Endothelial cell (in vitro differentiated cells): ENCODE data around the gene DNASE1L3. TPM values are rescaled to one million over a fixed set of nuclear protein-coding genes. Genes with fewer than 3 reads are reported as not detected.

Experiments used
- DNase-seq: peaks from one replicate; pipeline ENCODE4 v3.0.0; 2021; ENCODE audit warnings: low spot score
- H3K27ac Mint-ChIP-seq: one replicate; pipeline ENCODE4 v1.8.0; 2021; ENCODE audit warnings: mixed read lengths, inconsistent platforms; ENCODE audit not compliant: unreplicated experiment
- H3K27me3 Mint-ChIP-seq: one replicate; pipeline ENCODE4 v1.8.0; 2021; ENCODE audit warnings: mild to moderate bottlenecking, moderate library complexity, mixed read lengths, inconsistent platforms; ENCODE audit not compliant: unreplicated experiment
- H3K36me3 Mint-ChIP-seq: one replicate; pipeline ENCODE4 v1.8.0; 2021; ENCODE audit warnings: mild to moderate bottlenecking, low read depth, mixed read lengths, inconsistent platforms; ENCODE audit not compliant: unreplicated experiment
- H3K4me1 Mint-ChIP-seq: one replicate; pipeline ENCODE4 v1.8.0; 2021; ENCODE audit warnings: mild to moderate bottlenecking, mixed read lengths, inconsistent platforms; ENCODE audit not compliant: unreplicated experiment
- H3K4me3 Mint-ChIP-seq: one replicate; pipeline ENCODE4 v1.8.0; 2021; ENCODE audit warnings: mild to moderate bottlenecking, mixed read lengths, inconsistent platforms; ENCODE audit not compliant: unreplicated experiment
- H3K9me3 Mint-ChIP-seq: one replicate; pipeline ENCODE4 v1.8.0; 2021; ENCODE audit warnings: mixed read lengths, inconsistent platforms; ENCODE audit not compliant: unreplicated experiment
- total RNA-seq: library from RNA; stranded (reverse); fragmentation: NEBNext Ultra II Directional; extraction: Animal tissue kit (Norgen Biotek cat#: 25700); gene quantifications from one replicate; pipeline ENCODE4 v1.2.1, GENCODE V29; 2021; ENCODE audit not compliant: unreplicated experiment
- TF ChIP-seq, protein P1 (sequence below): fragments of 200-600 bp; sonication (generic); IDR thresholded peaks from one replicate; pipeline ENCODE4 v1.5.0; 2021; ENCODE audit warnings: antibody characterized with exemption; ENCODE audit not compliant: unreplicated experiment

Gene DNASE1L3
- total RNA-seq, 1 donor from 2014 or later, result 1.6 TPM

DNA sequence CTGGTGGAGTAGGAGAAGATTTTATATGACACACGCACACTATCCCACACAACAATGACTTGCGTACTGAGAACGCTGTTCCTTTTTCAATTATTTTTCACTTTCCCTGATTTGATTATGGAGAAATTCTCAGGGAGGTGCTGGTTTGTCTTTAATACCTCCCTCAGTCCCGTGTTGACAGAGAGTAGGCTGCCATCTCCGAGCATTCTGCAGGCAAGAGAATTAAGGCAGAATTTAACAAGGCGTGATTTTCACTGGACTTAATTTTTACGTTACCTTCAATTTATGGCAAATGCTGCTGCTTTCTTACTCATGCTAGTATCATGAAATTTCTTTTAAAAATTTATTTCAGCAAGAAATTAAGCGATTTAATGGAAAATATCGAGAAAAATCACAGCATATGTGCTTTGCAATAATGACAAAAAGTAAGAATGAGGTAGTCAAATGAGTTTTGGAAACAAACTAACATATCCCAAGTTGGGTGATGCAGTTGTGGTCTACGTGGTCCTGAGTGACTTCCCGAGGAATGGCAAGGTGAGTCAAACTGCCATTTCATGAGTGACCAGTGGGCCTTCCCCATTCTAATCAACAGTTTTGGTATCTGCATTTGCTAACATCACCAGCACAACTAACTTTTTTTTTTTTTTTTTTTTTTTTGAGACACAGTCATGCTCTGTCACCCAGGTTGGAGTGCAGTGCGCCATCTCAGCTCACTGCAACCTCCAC is 16.9 kb downstream of the DNASE1L3 start:
- H3K4me3 Mint-ChIP-seq, result no peak overlapping the region
- TF ChIP-seq, protein P1, sequence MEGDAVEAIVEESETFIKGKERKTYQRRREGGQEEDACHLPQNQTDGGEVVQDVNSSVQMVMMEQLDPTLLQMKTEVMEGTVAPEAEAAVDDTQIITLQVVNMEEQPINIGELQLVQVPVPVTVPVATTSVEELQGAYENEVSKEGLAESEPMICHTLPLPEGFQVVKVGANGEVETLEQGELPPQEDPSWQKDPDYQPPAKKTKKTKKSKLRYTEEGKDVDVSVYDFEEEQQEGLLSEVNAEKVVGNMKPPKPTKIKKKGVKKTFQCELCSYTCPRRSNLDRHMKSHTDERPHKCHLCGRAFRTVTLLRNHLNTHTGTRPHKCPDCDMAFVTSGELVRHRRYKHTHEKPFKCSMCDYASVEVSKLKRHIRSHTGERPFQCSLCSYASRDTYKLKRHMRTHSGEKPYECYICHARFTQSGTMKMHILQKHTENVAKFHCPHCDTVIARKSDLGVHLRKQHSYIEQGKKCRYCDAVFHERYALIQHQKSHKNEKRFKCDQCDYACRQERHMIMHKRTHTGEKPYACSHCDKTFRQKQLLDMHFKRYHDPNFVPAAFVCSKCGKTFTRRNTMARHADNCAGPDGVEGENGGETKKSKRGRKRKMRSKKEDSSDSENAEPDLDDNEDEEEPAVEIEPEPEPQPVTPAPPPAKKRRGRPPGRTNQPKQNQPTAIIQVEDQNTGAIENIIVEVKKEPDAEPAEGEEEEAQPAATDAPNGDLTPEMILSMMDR, result no peak
- DNase-seq, result no peak
- peaks cover 4% of the 10 kb centered on the region for H3K27me3 Mint-ChIP-seq
- peaks cover 28% of the 10 kb centered on the region for H3K4me1 Mint-ChIP-seq
- H3K27ac Mint-ChIP-seq, result peak overlapping the region; percentile 30
- H3K36me3 Mint-ChIP-seq, result no peaks in the 10 kb centered on the region
- H3K9me3 Mint-ChIP-seq, result no peaks in the 10 kb centered on the region

DNA sequence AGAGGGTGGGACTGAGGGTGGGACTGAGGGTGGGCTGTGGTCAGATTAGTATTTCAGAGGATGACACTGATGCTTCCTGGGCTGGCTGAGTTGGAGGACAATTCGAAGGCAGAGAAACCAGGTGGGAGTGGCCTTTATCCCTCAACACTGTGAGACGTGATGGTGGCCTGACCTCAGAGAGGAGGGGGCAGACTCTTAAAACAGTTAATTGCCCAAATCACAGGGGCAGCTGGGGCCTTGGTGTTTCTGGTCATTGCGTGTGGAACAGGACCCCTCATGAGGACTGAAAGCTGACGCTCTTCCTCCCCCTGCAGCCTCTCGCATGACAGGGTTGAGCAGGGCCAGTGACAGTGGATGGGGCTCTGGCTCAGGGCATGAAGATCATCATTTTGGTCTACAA is 18.7 kb downstream of the DNASE1L3 start:
- no peak for DNase-seq
- Mint-ChIP-seq H3K4me3 (no peak overlapping the region), H3K27me3 (peaks cover 6% of the 10 kb centered on the region), H3K9me3 (no peaks in the 10 kb centered on the region), H3K27ac (no peak overlapping the region), H3K4me1 (peaks cover 21% of the 10 kb centered on the region), H3K36me3 (no peaks in the 10 kb centered on the region)
- TF ChIP-seq, protein P1, result no peak

DNA sequence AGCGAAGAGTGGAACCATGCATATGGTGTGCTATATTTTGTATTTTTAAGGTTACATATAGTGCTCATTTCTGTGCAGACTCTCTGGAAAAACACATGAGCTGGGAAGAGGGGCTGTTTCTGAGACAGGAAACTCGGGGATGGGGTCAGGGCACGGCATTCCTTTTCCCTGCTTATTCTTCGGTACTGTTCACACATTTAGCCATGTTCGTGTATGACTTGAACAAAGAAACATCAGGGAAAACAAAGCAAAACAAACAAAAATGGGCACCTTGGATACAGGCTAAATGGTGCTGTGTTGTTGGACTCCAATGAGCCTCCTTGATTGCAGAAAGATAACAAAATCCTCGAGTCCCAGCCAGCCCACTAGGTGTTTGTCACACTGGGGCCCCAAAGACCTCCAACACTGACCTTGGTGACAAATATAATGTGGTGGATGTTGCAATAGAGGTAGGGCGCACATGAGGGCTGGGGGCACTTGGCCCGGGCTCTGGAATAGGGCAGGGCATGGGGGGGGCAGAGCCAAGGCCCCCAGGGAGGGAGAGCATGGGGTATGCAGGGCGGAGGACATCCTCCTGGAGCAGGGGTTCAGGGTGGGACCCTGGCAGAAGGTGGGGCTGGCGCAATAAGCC is 19.3 kb downstream of the DNASE1L3 start:
- no peak overlapping the region for H3K27ac Mint-ChIP-seq
- H3K36me3 Mint-ChIP-seq, result no peaks in the 10 kb centered on the region
- no peaks in the 10 kb centered on the region for H3K9me3 Mint-ChIP-seq
- peaks cover 21% of the 10 kb centered on the region for H3K4me1 Mint-ChIP-seq
- peaks cover 6% of the 10 kb centered on the region for H3K27me3 Mint-ChIP-seq
- TF ChIP-seq, protein P1, result no peak
- H3K4me3 Mint-ChIP-seq, result no peak overlapping the region
- DNase-seq, result no peak

DNA sequence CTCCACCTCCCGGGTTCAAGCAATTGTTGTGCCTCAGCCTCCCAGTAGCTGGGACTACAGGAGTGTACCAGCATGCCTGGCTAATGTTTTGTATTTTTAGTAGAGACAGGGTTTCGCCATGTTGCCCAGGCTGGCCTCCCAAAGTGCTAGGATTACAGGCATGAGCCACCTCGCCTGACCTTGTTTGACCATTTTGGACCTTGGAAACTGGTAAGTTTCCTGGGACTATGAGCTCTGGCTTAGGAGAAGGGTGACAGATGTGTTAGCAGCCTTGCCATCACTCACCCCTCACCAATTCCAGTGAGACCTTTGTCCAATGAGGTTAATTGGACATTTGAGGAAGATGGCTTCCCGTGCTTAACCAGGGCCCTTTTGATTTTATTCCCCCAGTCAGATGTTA is 19.9 kb downstream of the DNASE1L3 start:
- DNase-seq, result no peak
- Mint-ChIP-seq H3K4me1 (peaks cover 21% of the 10 kb centered on the region), H3K4me3 (no peak overlapping the region), H3K36me3 (no peaks in the 10 kb centered on the region), H3K27me3 (peaks cover 6% of the 10 kb centered on the region), H3K9me3 (no peaks in the 10 kb centered on the region), H3K27ac (no peak overlapping the region)
- TF ChIP-seq, protein P1, result no peak

DNA sequence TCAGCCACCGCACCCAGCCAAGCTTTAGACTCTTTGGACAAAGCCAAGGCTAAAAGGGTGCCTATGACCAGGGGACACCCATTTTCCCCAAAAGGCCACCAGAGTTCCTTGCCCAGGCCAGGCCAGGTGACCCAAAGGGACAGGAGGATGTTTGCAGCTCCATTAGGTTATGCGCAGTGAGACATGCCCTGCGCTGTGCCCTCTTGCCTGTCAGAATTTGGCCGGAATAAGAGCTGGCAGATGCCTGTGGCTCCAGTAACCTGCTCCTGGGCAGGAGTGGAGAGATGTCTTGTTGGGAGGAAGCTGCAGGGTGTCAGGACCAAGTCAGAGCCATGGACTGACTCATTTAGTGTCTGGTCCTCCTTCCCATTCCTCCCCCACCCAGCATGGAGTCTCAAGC is 20.5 kb downstream of the DNASE1L3 start:
- TF ChIP-seq, protein P1, result no peak
- H3K27ac Mint-ChIP-seq, result no peak overlapping the region

More for the DNA sequence above, 20.5 kb downstream of the DNASE1L3 start:
- peaks cover 21% of the 10 kb centered on the region for H3K4me1 Mint-ChIP-seq
- no peak for DNase-seq
- no peak overlapping the region for H3K4me3 Mint-ChIP-seq
- no peaks in the 10 kb centered on the region for H3K36me3 Mint-ChIP-seq
- peaks cover 6% of the 10 kb centered on the region for H3K27me3 Mint-ChIP-seq
- no peaks in the 10 kb centered on the region for H3K9me3 Mint-ChIP-seq
